ENCODE data around the gene EFCAB12. TPM values are rescaled to one million over a fixed set of nuclear protein-coding genes. Genes with fewer than 3 reads are reported as not detected.

Gene EFCAB12
- total RNA-seq, 1 donor from 2014 or later, result 0.13 TPM

DNA sequence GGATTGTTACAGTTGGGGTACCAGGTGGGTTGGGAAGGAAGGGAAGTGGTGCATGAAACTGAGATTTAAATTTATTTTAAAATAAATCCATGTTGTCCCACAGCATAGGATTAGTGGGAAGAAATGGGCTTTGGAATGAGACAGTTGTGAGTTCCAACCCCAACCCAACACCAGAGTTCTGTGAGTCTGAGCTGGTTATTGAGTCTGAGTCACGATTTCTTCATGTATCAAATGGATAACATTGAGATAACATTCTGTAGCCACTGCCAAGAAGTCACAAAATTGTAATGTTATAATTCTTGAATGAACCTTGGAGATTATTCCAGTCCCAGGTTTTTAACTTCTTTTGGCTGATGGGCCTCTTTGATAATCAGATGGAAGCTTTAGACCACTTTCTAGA is 25.3 kb upstream of the EFCAB12 start:
- Histone ChIP-seq H3K27me3 (no peaks in the 10 kb centered on the region), H3K79me2 (ENCODE audit: low read depth) (no peaks in the 10 kb centered on the region), H3K4me2 (no peak overlapping the region), H3F3A (ENCODE audit: low read depth) (peaks cover 17% of the 10 kb centered on the region), H3K9me3 (ENCODE audit: low read depth) (no peaks in the 10 kb centered on the region), H3K9ac (no peak overlapping the region), H3K4me1 (peaks cover 18% of the 10 kb centered on the region), H3K27ac (no peak overlapping the region), H2AFZ (replicated peaks) (no peak overlapping the region), H3K4me3 (no peak overlapping the region), H3K36me3 (no peaks in the 10 kb centered on the region), H4K20me1 (ENCODE audit: low read depth) (no peaks in the 10 kb centered on the region)
- Mint-ChIP-seq H3K4me3 (no peak overlapping the region), H3K27ac (no peak overlapping the region), H3K27me3 (ENCODE audit: insufficient read depth, low read depth) (peaks cover 3% of the 10 kb centered on the region), H3K36me3 (peaks cover 27% of the 10 kb centered on the region), H3K4me1 (peaks cover 18% of the 10 kb centered on the region), H3K9me3 (no peaks in the 10 kb centered on the region)
- no peak for DNase-seq (ENCODE audit: low spot score)
- TF ChIP-seq EZH2 (IDR thresholded peaks at IDR 0.05), result no peak
- TF ChIP-seq, protein P1, sequence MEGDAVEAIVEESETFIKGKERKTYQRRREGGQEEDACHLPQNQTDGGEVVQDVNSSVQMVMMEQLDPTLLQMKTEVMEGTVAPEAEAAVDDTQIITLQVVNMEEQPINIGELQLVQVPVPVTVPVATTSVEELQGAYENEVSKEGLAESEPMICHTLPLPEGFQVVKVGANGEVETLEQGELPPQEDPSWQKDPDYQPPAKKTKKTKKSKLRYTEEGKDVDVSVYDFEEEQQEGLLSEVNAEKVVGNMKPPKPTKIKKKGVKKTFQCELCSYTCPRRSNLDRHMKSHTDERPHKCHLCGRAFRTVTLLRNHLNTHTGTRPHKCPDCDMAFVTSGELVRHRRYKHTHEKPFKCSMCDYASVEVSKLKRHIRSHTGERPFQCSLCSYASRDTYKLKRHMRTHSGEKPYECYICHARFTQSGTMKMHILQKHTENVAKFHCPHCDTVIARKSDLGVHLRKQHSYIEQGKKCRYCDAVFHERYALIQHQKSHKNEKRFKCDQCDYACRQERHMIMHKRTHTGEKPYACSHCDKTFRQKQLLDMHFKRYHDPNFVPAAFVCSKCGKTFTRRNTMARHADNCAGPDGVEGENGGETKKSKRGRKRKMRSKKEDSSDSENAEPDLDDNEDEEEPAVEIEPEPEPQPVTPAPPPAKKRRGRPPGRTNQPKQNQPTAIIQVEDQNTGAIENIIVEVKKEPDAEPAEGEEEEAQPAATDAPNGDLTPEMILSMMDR (IDR thresholded peaks at IDR 0.05), result no peak
- no peak for TF ChIP-seq EZH2phosphoT487 (IDR thresholded peaks at IDR 0.05)

DNA sequence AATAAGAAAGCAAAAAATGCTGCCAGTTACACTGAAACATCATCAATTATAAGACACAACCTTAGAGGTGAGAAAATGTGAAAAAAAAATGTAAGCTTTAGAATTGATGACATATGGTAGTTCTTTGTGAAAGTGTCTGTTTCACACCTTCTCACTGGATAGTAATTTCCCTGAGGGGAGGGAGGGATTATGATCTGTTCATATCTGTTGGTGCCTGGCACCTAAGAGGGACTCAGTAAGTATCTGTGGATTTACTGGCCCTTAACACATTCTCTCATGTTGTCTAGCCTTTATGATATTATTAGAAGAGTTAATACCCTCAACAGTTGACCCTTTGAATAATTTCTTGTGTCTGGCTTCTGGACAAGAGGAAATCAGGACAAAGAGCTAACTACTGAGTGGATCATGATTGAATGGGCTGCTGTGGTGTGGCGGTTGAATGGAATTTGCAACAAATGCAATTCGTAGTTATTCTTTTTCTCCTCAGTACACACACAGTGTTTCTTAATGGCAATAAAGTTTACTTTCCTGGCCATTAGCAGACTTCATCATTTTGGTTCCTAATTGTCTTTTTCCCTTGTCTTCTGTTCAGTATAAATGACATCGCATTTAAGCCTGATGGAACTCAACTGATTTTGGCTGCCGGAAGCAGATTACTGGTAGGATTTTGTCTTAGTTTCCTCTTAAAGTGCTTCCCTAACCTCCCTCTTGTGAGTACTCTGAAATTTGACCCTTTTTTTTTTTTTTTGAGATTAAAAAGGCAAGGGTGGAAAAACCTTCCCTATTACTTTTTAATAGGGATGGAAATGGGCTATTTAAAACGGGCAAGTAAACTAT is 21.1 kb upstream of the EFCAB12 start:
- no peak overlapping the region for H3K9ac ChIP-seq
- H3K4me1 Mint-ChIP-seq, result peaks cover 24% of the 10 kb centered on the region
- no peak for TF ChIP-seq EZH2phosphoT487 (IDR thresholded peaks at IDR 0.05)
- TF ChIP-seq EZH2 (IDR thresholded peaks at IDR 0.05), result no peak
- TF ChIP-seq, protein P1 (IDR thresholded peaks at IDR 0.05), result no peak
- no peaks in the 10 kb centered on the region for H3K27me3 Mint-ChIP-seq (ENCODE audit: insufficient read depth, low read depth)
- no peaks in the 10 kb centered on the region for H3K27me3 ChIP-seq
- H3K36me3 ChIP-seq, result no peaks in the 10 kb centered on the region
- H3K4me2 ChIP-seq, result peak overlapping the region; percentile 63
- H3K4me3 Mint-ChIP-seq, result no peak overlapping the region
- H3F3A ChIP-seq (ENCODE audit: low read depth), result peaks cover 24% of the 10 kb centered on the region
- peaks cover 4% of the 10 kb centered on the region for H3K79me2 ChIP-seq (ENCODE audit: low read depth)
- no peak overlapping the region for H2AFZ ChIP-seq (replicated peaks)
- no peaks in the 10 kb centered on the region for H4K20me1 ChIP-seq (ENCODE audit: low read depth)
- no peaks in the 10 kb centered on the region for H3K9me3 Mint-ChIP-seq
- peak overlapping the region; percentile 83 for H3K27ac ChIP-seq
- no peaks in the 10 kb centered on the region for H3K9me3 ChIP-seq (ENCODE audit: low read depth)
- H3K36me3 Mint-ChIP-seq, result peaks cover 22% of the 10 kb centered on the region
- peak overlapping the region; percentile 28 for H3K27ac Mint-ChIP-seq
- peaks cover 28% of the 10 kb centered on the region for H3K4me1 ChIP-seq
- DNase-seq (ENCODE audit: low spot score), result peak; percentile 38
- H3K4me3 ChIP-seq, result peak overlapping the region; percentile 1

DNA sequence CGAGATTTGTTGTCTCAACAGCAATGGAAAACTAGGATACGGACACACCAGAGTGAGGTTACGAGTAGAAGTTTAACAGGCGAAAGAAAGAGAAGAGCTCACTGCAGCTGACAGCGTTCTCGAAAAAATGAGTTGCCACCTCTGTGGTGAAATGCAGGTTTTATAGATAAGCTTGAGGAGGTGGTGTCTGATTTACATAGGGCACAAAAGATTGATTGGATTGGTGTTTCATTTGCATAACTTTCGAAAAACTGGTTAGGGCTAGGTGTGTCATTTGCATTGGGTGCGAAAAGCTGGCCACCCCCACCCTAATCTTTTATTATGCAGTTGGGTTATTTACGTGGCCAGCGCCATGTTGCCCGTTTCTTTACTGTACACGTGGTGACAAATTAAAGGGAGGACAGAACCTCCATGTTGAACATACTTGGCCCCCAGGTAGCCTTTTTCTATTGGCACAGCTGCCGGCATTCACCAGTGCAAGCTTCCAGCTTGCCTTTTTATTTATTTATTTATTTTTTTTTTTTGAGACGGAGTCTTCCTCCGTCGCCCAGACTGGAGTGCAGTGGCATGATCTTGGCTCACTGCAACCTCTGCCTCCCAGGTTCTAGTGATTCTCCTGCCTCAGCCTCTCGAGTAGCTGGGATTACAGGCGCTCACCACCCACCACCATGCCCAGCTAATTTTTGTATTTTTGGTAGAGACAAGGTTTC is 19.9 kb upstream of the EFCAB12 start:
- H3K36me3 Mint-ChIP-seq, result peaks cover 23% of the 10 kb centered on the region

More for the DNA sequence above, 19.9 kb upstream of the EFCAB12 start:
- Histone ChIP-seq H3K4me3 (no peak overlapping the region), H4K20me1 (ENCODE audit: low read depth) (no peaks in the 10 kb centered on the region), H3K79me2 (ENCODE audit: low read depth) (peaks cover 4% of the 10 kb centered on the region), H3K27ac (peak overlapping the region; percentile 83), H3K27me3 (no peaks in the 10 kb centered on the region), H2AFZ (replicated peaks) (no peak overlapping the region), H3K4me1 (peaks cover 28% of the 10 kb centered on the region), H3F3A (ENCODE audit: low read depth) (peaks cover 24% of the 10 kb centered on the region), H3K9ac (no peak overlapping the region), H3K4me2 (peak overlapping the region; percentile 63), H3K9me3 (ENCODE audit: low read depth) (no peaks in the 10 kb centered on the region), H3K36me3 (no peaks in the 10 kb centered on the region)
- H3K27me3 Mint-ChIP-seq (ENCODE audit: insufficient read depth, low read depth), result no peaks in the 10 kb centered on the region
- peaks cover 27% of the 10 kb centered on the region for H3K4me1 Mint-ChIP-seq
- H3K27ac Mint-ChIP-seq, result peak overlapping the region; percentile 9
- no peak for DNase-seq (ENCODE audit: low spot score)
- TF ChIP-seq, protein P1 (IDR thresholded peaks at IDR 0.05), result no peak
- TF ChIP-seq EZH2phosphoT487 (IDR thresholded peaks at IDR 0.05) (no peak), EZH2 (IDR thresholded peaks at IDR 0.05) (no peak)
- no peaks in the 10 kb centered on the region for H3K9me3 Mint-ChIP-seq
- no peak overlapping the region for H3K4me3 Mint-ChIP-seq

All from neural progenitor cell (in vitro differentiated cells).